Adrenal gland (tissue), 12 donors: ENCODE results near the gene MKKS. TPM values are rescaled to one million over a fixed set of nuclear protein-coding genes. Genes with fewer than 3 reads are reported as not detected.
A peak's percentile ranks its signal among the peaks of the same experiment; 100 is the strongest.

Experiments
- DNase-seq, 7 donors: peaks; one replicate each; pipeline ENCODE4 v3.0.0-alpha.2; 2019 to 2020
- H3K27ac ChIP-seq, 5 donors: fragments of 200-600 bp; sonication (generic) in 4 of 5; 1 replicate in 3 of 5; 2 replicates in 2 of 5; pipeline versions ENCODE4 v1.5.1 to v1.8.0; 2016 to 2020; ENCODE audit warnings: mild to moderate bottlenecking in 1 of 5
- H3K27me3 ChIP-seq: fragments of 200-600 bp; 2 replicates; pipeline ENCODE4 v1.8.0; 2021
- H3K36me3 ChIP-seq, 2 donors: fragments of 200-600 bp; replicated peaks in 1 of 2; 1 replicate in 1 of 2; 2 replicates in 1 of 2; pipeline versions ENCODE4 v1.5.1 to v1.8.0; 2018 to 2022
- H3K4me1 ChIP-seq, 2 donors: fragments of 200-600 bp; replicated peaks in 1 of 2; 1 replicate in 1 of 2; 2 replicates in 1 of 2; pipeline versions ENCODE4 v1.5.1 to v1.8.0; 2018 to 2021
- H3K4me3 ChIP-seq, 4 donors: fragments of 200-600 bp; sonication (generic) in 3 of 4; one replicate each; pipeline ENCODE4 v1.5.1; 2016 to 2018
- H3K9me3 ChIP-seq, 3 donors: fragments of 200-600 bp; sonication (generic) in 1 of 3; replicated peaks in 1 of 3; 1 replicate in 2 of 3; 2 replicates in 1 of 3; pipeline versions ENCODE4 v1.5.1 to v1.8.0; 2016 to 2021
- POLR2A ChIP-seq, 2 donors: fragments of 450-650 bp; IDR thresholded peaks; one replicate each; pipeline ENCODE4 v1.6.1; 2017; ENCODE audit warnings: antibody characterized with exemption in 2 of 2, mild to moderate bottlenecking in 2 of 2, moderate library complexity in 1 of 2
- WGBS, 4 donors: extraction: QIAGEN DNeasy Blood & Tissue Kit in 2 of 4; methylation state at CpG; one replicate each; pipeline versions ENCODE4 v1.1.5 to v1.1.7; 2013 to 2017; 5-methylcytosine and 5-hydroxymethylcytosine counted together
- intact Hi-C, 2 donors: fragments of 100-400 bp; cut with DNase I; formaldehyde crosslinking; loops; one replicate each; pipeline versions ENCODE4 v1.14.1 to v1.15.0; 2022 to 2023
- polyA plus RNA-seq, 3 donors: library from polyadenylated mRNA; stranded (reverse); fragments of 200-250 nt in 2 of 3; fragments of 350-450 nt in 1 of 3; fragmentation: Illumina TruSeq in 1 of 3; extraction: RNeasy Lipid Tissue Mini Kit (QIAGEN cat#74804) in 1 of 3; gene quantifications; one replicate each; pipeline ENCODE4 v1.2.3, GENCODE V29; 2013 to 2014
- total RNA-seq, 9 donors: library from RNA; depleted of rRNA in 4 of 9; stranded (reverse); fragments of >200 nt in 4 of 9; fragments of 120-200 nt in 1 of 9; fragmentation: NEBNext Ultra II Directional in 1 of 9; extraction: Animal tissue kit (Norgen Biotek cat#: 25700) in 1 of 9; gene quantifications; one replicate each; pipeline versions ENCODE4 v1.1.0 to v1.2.4, GENCODE V29; 2013 to 2023
- TF ChIP-seq, protein P1 (sequence below), 6 experiments: fragments of 450-650 bp in 4 of 6; fragments of 200-600 bp in 2 of 6; sonication (generic) in 1 of 6; IDR thresholded peaks; 1 replicate in 5 of 6; 2 replicates in 1 of 6; pipeline versions ENCODE4 v1.5.1 to v1.8.0; 2016 to 2021; ENCODE audit warnings: antibody characterized with exemption in 6 of 6, mild to moderate bottlenecking in 2 of 6, moderate library complexity in 1 of 6
- donor health status: healthy with polysubstance abuse.
- donor health status: Bipolar disorder and iron deficiency.
- donor health status: DM: yes; HTN: yes; CAD: no.
- donor health status: DM: no; HTN: no; CAD: no.
- donor health status: DM: no; HTN: no; CAD: no.
- donor health status: DM: yes; HTN: yes; CAD: no.

Gene MKKS
- total and polyA plus RNA-seq, 12 donors, result 6.1 to 29.1 (median 15.6) TPM

DNA sequence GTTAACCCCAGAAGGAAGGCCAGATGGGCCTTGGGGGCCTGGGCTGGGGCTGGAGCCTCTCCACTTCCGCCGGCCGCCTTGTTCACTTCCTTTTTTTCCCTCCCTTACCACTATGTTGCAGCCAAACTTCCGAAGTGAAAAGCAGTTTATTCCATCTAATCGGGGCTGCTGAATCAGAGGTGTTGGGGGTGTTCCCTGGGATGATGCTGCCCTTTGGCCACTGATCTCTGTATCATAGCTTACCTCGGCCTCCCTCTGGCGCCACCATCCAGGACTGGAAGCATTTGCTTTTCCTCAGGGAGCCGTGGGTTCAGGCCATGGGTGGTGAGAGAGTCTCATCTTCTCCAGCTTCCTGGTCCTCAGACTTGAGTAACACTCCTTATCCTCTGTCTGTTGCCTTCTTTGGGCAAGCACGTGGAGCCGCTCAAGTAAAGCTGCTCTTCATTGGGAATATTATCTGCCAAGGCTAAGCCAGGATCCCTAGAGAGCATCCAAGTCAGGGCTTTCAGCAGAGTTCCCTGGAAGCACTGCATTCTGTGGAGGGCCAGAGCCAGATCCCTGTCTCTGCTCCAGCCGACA is 40.7 kb upstream of the MKKS start:
- H3K9me3 ChIP-seq, result no peaks in the 10 kb centered on the region

DNA sequence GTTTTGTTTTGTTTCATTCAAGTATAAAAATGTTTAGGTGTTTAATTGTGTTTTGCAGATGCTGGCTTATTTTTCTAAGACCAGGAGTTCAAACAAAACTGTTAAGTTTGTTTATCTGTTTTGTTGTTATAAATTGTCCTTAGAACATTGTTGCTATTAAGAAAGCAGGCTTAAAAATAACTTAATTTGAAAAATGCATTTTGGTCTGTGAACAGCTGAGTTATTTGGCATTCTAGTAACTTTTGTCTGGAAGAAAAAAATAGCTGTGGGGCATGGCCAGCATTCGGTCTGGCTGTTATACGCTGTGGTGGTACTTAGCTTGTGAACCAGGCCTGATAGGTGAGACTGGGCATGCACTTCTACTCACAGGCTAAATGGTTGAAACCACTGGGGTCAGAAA is 38.8 kb upstream of the MKKS start:
- H3K4me1 ChIP-seq, result peaks cover 6 to 37% of the 10 kb centered on the region in 2 donors
- WGBS, 4 donors, result 68 to 80% (median 79%) methylated on average over 2 of the region's 2 CpGs

More for the DNA sequence above, 40.7 kb upstream of the MKKS start:
- TF ChIP-seq, protein P1, sequence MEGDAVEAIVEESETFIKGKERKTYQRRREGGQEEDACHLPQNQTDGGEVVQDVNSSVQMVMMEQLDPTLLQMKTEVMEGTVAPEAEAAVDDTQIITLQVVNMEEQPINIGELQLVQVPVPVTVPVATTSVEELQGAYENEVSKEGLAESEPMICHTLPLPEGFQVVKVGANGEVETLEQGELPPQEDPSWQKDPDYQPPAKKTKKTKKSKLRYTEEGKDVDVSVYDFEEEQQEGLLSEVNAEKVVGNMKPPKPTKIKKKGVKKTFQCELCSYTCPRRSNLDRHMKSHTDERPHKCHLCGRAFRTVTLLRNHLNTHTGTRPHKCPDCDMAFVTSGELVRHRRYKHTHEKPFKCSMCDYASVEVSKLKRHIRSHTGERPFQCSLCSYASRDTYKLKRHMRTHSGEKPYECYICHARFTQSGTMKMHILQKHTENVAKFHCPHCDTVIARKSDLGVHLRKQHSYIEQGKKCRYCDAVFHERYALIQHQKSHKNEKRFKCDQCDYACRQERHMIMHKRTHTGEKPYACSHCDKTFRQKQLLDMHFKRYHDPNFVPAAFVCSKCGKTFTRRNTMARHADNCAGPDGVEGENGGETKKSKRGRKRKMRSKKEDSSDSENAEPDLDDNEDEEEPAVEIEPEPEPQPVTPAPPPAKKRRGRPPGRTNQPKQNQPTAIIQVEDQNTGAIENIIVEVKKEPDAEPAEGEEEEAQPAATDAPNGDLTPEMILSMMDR (IDR thresholded peaks at IDR 0.05), result no peak
- TF ChIP-seq POLR2A (IDR thresholded peaks at IDR 0.05), result no peak
- Histone ChIP-seq H3K4me1 (peaks cover 6 to 26% of the 10 kb centered on the region in 2 donors), H3K27me3 (no peaks in the 10 kb centered on the region), H3K4me3 (no peak overlapping the region), H3K36me3 (no peaks in the 10 kb centered on the region), H3K27ac (peak overlapping the region in 1 of 5 donors; percentile 24)
- no peak for DNase-seq
- intact Hi-C loops, result no loop called here
- WGBS, 4 donors, result 63 to 74% (median 71%) methylated on average over 10 to 11 of the region's 11 CpGs

DNA sequence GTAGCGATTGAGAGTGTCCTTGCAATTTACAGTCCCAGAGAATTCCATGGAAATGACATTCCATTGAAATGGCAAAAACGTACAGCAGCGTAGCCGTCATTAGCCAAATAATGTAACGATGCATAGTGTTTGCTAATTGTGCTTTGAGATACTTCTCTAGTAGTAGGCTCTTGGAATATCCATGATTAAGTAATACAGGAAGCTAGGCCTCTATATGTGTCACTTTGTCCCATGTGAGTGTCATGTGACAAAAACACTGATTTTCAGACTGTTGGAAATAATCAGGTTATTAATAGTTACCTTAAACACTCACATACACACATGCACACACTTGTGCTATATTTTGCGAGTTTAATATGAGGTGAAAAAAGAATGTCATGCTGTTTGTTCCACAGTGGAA is 36.3 kb upstream of the MKKS start:
- TF ChIP-seq, protein P1 (IDR thresholded peaks at IDR 0.05), result no peak
- TF ChIP-seq POLR2A (IDR thresholded peaks at IDR 0.05), result no peak
- intact Hi-C loops, result no loop called here
- Histone ChIP-seq H3K9me3 (no peaks in the 10 kb centered on the region), H3K27me3 (no peaks in the 10 kb centered on the region), H3K36me3 (no peaks in the 10 kb centered on the region), H3K4me1 (peaks cover 6 to 37% of the 10 kb centered on the region in 2 donors), H3K4me3 (no peak overlapping the region), H3K27ac (no peak overlapping the region)
- WGBS, 4 donors, result 89 to 92% (median 90%) methylated on average over 6 of the region's 6 CpGs
- DNase-seq, result no peak

More for the DNA sequence above, 38.8 kb upstream of the MKKS start:
- TF ChIP-seq POLR2A (IDR thresholded peaks at IDR 0.05), result no peak
- TF ChIP-seq, protein P1 (IDR thresholded peaks at IDR 0.05), result no peak
- no peak for DNase-seq
- intact Hi-C loops, result no loop called here
- Histone ChIP-seq H3K27me3 (no peaks in the 10 kb centered on the region), H3K36me3 (no peaks in the 10 kb centered on the region), H3K9me3 (no peaks in the 10 kb centered on the region), H3K4me3 (no peak overlapping the region), H3K27ac (peak overlapping the region in 1 of 5 donors; percentile 31)

DNA sequence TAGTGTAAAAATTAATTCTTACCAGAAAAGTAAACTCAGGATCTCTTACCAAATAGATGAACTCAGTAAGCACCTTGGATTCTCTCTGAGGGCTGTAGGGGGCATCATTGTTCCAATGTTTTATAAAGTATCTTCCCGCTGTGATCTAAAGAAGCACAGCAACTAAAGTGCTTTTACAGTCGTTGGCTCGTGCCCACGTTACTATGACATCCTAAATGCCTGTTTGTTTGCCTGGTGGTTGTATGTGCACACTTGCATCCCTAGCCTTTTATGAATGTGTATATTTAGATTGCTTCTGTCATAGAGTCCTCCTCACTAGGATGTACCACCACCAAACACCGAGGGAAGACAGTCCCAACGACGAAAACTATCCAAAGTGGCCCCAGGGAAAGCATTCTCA is 35.6 kb upstream of the MKKS start:
- Histone ChIP-seq H3K4me3 (no peak overlapping the region), H3K27ac (peak overlapping the region in 1 of 5 donors; percentile 6), H3K4me1 (peaks cover 6 to 32% of the 10 kb centered on the region in 2 donors), H3K9me3 (no peaks in the 10 kb centered on the region), H3K36me3 (no peaks in the 10 kb centered on the region), H3K27me3 (no peaks in the 10 kb centered on the region)
- WGBS, 4 donors, result 48 to 55% (median 51%) methylated on average over 7 of the region's 7 CpGs
- TF ChIP-seq, protein P1 (IDR thresholded peaks at IDR 0.05), result peak; percentile 24 to 68 (median 53)
- no peak for TF ChIP-seq POLR2A (IDR thresholded peaks at IDR 0.05)
- intact Hi-C loops, result no loop called here
- peak in 5 of 7 donors; percentile 21 to 73 (median 47) for DNase-seq
